Measurements from ENCODE around the gene TPPP3. TPM values are rescaled to one million over a fixed set of nuclear protein-coding genes. Genes with fewer than 3 reads are reported as not detected.

TPPP3 gene
- total RNA-seq, 1 donor from 2014 or later, result 135 TPM

- Histone ChIP-seq H3K4me3 (ENCODE audit: low read length in 3 of 3) (no peak overlapping the region), H3K27ac (ENCODE audit: low read depth, low read length) (peak overlapping the region; percentile 89), H3K9me3 (ENCODE audit: control insufficient read depth in 3 of 3, low read length in 3 of 3) (no peaks in the 10 kb centered on the region), H3K9ac (ENCODE audit: low read depth in 1 of 3, low read length in 3 of 3) (peak overlapping the region; percentile 71 to 77 (median 74)), H3K4me1 (ENCODE audit: control insufficient read depth in 3 of 3, insufficient read depth in 3 of 3, low read length in 3 of 3) (peaks cover 25 to 57% (median 46%) of the 10 kb centered on the region in 3 donors), H3K27me3 (ENCODE audit: control insufficient read depth in 3 of 3, insufficient read depth in 3 of 3, low read length in 3 of 3) (no peaks in the 10 kb centered on the region), H3K36me3 (ENCODE audit: control insufficient read depth in 3 of 3, insufficient read depth in 3 of 3, low read length in 3 of 3) (no peaks in the 10 kb centered on the region)
These were observed 14.0 kb upstream of the TPPP3 start for GRCh38 chr16:67407176-67407787.

- Histone ChIP-seq H3K9me3 (ENCODE audit: control insufficient read depth in 3 of 3, low read length in 3 of 3) (no peaks in the 10 kb centered on the region), H3K9ac (ENCODE audit: low read depth in 1 of 3, low read length in 3 of 3) (peak overlapping the region; percentile 71 to 77 (median 74)), H3K36me3 (ENCODE audit: control insufficient read depth in 3 of 3, insufficient read depth in 3 of 3, low read length in 3 of 3) (no peaks in the 10 kb centered on the region), H3K4me3 (ENCODE audit: low read length in 3 of 3) (peak overlapping the region in 2 of 3 donors; percentile 24 to 45), H3K27me3 (ENCODE audit: control insufficient read depth in 3 of 3, insufficient read depth in 3 of 3, low read length in 3 of 3) (no peaks in the 10 kb centered on the region), H3K4me1 (ENCODE audit: control insufficient read depth in 3 of 3, insufficient read depth in 3 of 3, low read length in 3 of 3) (peaks cover 25 to 61% (median 48%) of the 10 kb centered on the region in 3 donors), H3K27ac (ENCODE audit: low read depth, low read length) (peak overlapping the region; percentile 89)
These were observed 13.0 kb upstream of the TPPP3 start for GRCh38 chr16:67406111-67406971.

- no peaks in the 10 kb centered on the region for H3K27me3 ChIP-seq (ENCODE audit: control insufficient read depth in 3 of 3, insufficient read depth in 3 of 3, low read length in 3 of 3)
- H3K4me1 ChIP-seq (ENCODE audit: control insufficient read depth in 3 of 3, insufficient read depth in 3 of 3, low read length in 3 of 3), result peaks cover 25 to 71% (median 57%) of the 10 kb centered on the region in 3 donors
- H3K4me3 ChIP-seq (ENCODE audit: low read length in 3 of 3), result no peak overlapping the region
- no peaks in the 10 kb centered on the region for H3K9me3 ChIP-seq (ENCODE audit: control insufficient read depth in 3 of 3, low read length in 3 of 3)
- H3K9ac ChIP-seq (ENCODE audit: low read depth in 1 of 3, low read length in 3 of 3), result peak overlapping the region in 1 of 3 donors; percentile 77
- H3K27ac ChIP-seq (ENCODE audit: low read depth, low read length), result peak overlapping the region; percentile 89
- no peaks in the 10 kb centered on the region for H3K36me3 ChIP-seq (ENCODE audit: control insufficient read depth in 3 of 3, insufficient read depth in 3 of 3, low read length in 3 of 3)
These were observed 12.0 kb upstream of the TPPP3 start for GRCh38 chr16:67405336-67405735.

- H3K9ac ChIP-seq (ENCODE audit: low read depth in 1 of 3, low read length in 3 of 3), result peak overlapping the region in 1 of 3 donors; percentile 50
- no peaks in the 10 kb centered on the region for H3K27me3 ChIP-seq (ENCODE audit: control insufficient read depth in 3 of 3, insufficient read depth in 3 of 3, low read length in 3 of 3)
- no peaks in the 10 kb centered on the region for H3K36me3 ChIP-seq (ENCODE audit: control insufficient read depth in 3 of 3, insufficient read depth in 3 of 3, low read length in 3 of 3)
- H3K4me3 ChIP-seq (ENCODE audit: low read length in 3 of 3), result no peak overlapping the region
- peak overlapping the region; percentile 89 for H3K27ac ChIP-seq (ENCODE audit: low read depth, low read length)
- H3K4me1 ChIP-seq (ENCODE audit: control insufficient read depth in 3 of 3, insufficient read depth in 3 of 3, low read length in 3 of 3), result peaks cover 31 to 72% (median 60%) of the 10 kb centered on the region in 3 donors
- no peaks in the 10 kb centered on the region for H3K9me3 ChIP-seq (ENCODE audit: control insufficient read depth in 3 of 3, low read length in 3 of 3)
These were observed 11.5 kb upstream of the TPPP3 start for GRCh38 chr16:67404740-67405226.

- Histone ChIP-seq H3K4me1 (ENCODE audit: control insufficient read depth in 3 of 3, insufficient read depth in 3 of 3, low read length in 3 of 3) (peaks cover 34 to 72% (median 67%) of the 10 kb centered on the region in 3 donors), H3K27me3 (ENCODE audit: control insufficient read depth in 3 of 3, insufficient read depth in 3 of 3, low read length in 3 of 3) (no peaks in the 10 kb centered on the region), H3K36me3 (ENCODE audit: control insufficient read depth in 3 of 3, insufficient read depth in 3 of 3, low read length in 3 of 3) (no peaks in the 10 kb centered on the region), H3K4me3 (ENCODE audit: low read length in 3 of 3) (no peak overlapping the region), H3K9me3 (ENCODE audit: control insufficient read depth in 3 of 3, low read length in 3 of 3) (no peaks in the 10 kb centered on the region), H3K9ac (ENCODE audit: low read depth in 1 of 3, low read length in 3 of 3) (no peak overlapping the region), H3K27ac (ENCODE audit: low read depth, low read length) (peak overlapping the region; percentile 89)
These were observed 10.8 kb upstream of the TPPP3 start for GRCh38 chr16:67403976-67404555.

- peaks cover 30 to 77% (median 66%) of the 10 kb centered on the region in 3 donors for H3K4me1 ChIP-seq (ENCODE audit: control insufficient read depth in 3 of 3, insufficient read depth in 3 of 3, low read length in 3 of 3)
- no peak overlapping the region for H3K4me3 ChIP-seq (ENCODE audit: low read length in 3 of 3)
- no peaks in the 10 kb centered on the region for H3K27me3 ChIP-seq (ENCODE audit: control insufficient read depth in 3 of 3, insufficient read depth in 3 of 3, low read length in 3 of 3)
- no peak overlapping the region for H3K27ac ChIP-seq (ENCODE audit: low read depth, low read length)
- H3K36me3 ChIP-seq (ENCODE audit: control insufficient read depth in 3 of 3, insufficient read depth in 3 of 3, low read length in 3 of 3), result no peaks in the 10 kb centered on the region
- no peaks in the 10 kb centered on the region for H3K9me3 ChIP-seq (ENCODE audit: control insufficient read depth in 3 of 3, low read length in 3 of 3)
- H3K9ac ChIP-seq (ENCODE audit: low read depth in 1 of 3, low read length in 3 of 3), result no peak overlapping the region
These were observed 7.6 kb upstream of the TPPP3 start for GRCh38 chr16:67400901-67401300.

- Histone ChIP-seq H3K36me3 (ENCODE audit: control insufficient read depth in 3 of 3, insufficient read depth in 3 of 3, low read length in 3 of 3) (no peaks in the 10 kb centered on the region), H3K27me3 (ENCODE audit: control insufficient read depth in 3 of 3, insufficient read depth in 3 of 3, low read length in 3 of 3) (no peaks in the 10 kb centered on the region), H3K9me3 (ENCODE audit: control insufficient read depth in 3 of 3, low read length in 3 of 3) (no peaks in the 10 kb centered on the region), H3K27ac (ENCODE audit: low read depth, low read length) (no peak overlapping the region), H3K9ac (ENCODE audit: low read depth in 1 of 3, low read length in 3 of 3) (peak overlapping the region in 2 of 3 donors; percentile 20 to 60), H3K4me1 (ENCODE audit: control insufficient read depth in 3 of 3, insufficient read depth in 3 of 3, low read length in 3 of 3) (peaks cover 30 to 76% (median 66%) of the 10 kb centered on the region in 3 donors), H3K4me3 (ENCODE audit: low read length in 3 of 3) (peak overlapping the region in 1 of 3 donors; percentile 29)
These were observed 6.7 kb upstream of the TPPP3 start for GRCh38 chr16:67399749-67400704.

GRCh38 chr16:67399218-67399733, 6.0 kb upstream of the TPPP3 start:
- peaks cover 32 to 72% (median 59%) of the 10 kb centered on the region in 3 donors for H3K4me1 ChIP-seq (ENCODE audit: control insufficient read depth in 3 of 3, insufficient read depth in 3 of 3, low read length in 3 of 3)
- H3K27me3 ChIP-seq (ENCODE audit: control insufficient read depth in 3 of 3, insufficient read depth in 3 of 3, low read length in 3 of 3), result no peaks in the 10 kb centered on the region
- H3K9ac ChIP-seq (ENCODE audit: low read depth in 1 of 3, low read length in 3 of 3), result peak overlapping the region in 2 of 3 donors; percentile 20 to 60
- H3K9me3 ChIP-seq (ENCODE audit: control insufficient read depth in 3 of 3, low read length in 3 of 3), result no peaks in the 10 kb centered on the region
- no peak overlapping the region for H3K27ac ChIP-seq (ENCODE audit: low read depth, low read length)
- no peaks in the 10 kb centered on the region for H3K36me3 ChIP-seq (ENCODE audit: control insufficient read depth in 3 of 3, insufficient read depth in 3 of 3, low read length in 3 of 3)
- peak overlapping the region in 1 of 3 donors; percentile 6 for H3K4me3 ChIP-seq (ENCODE audit: low read length in 3 of 3)

Data from skeletal muscle tissue (tissue), 4 donors.